GM12878 (cell line): Measurements from ENCODE around the gene PFKP.

Experiments
- GABPA ChIP-seq: IDR thresholded peaks from 2 replicates; pipeline ENCODE4 v1.6.1; 2014; ENCODE audit warnings: antibody characterized with exemption, low read depth, mild to moderate bottlenecking, inconsistent platforms
- NFXL1 ChIP-seq: fragments of 450-650 bp; IDR thresholded peaks from 2 replicates; pipeline ENCODE4 v1.6.1; 2017; ENCODE audit warnings: antibody characterized with exemption, mild to moderate bottlenecking, borderline replicate concordance
- POLR2A ChIP-seq: IDR thresholded peaks from 2 replicates; pipeline ENCODE4 v1.6.1; 2011; ENCODE audit warnings: low read depth, mild to moderate bottlenecking, low read length
- POLR2AphosphoS5 ChIP-seq: IDR thresholded peaks from 2 replicates; pipeline ENCODE4 v1.6.1; 2011; ENCODE audit warnings: mild to moderate bottlenecking, low read length, inconsistent platforms

GRCh38 chr10:3031490-3031889 is 35.9 kb upstream of the PFKP start:
- no peak for TF ChIP-seq NFXL1
- TF ChIP-seq POLR2AphosphoS5, result no peak
- no peak for TF ChIP-seq GABPA
- TF ChIP-seq POLR2A, result no peak
